Mesothelial cell of epicardium (in vitro differentiated cells): Measurements from ENCODE around the gene CEP192. TPM values are rescaled to one million over a fixed set of nuclear protein-coding genes. Genes with fewer than 3 reads are reported as not detected.

ENCODE experiments used
- DNase-seq, 2 experiments: peaks; one replicate each; pipeline ENCODE4 v3.0.0; 2021; ENCODE audit warnings: low spot score in 2 of 2; ENCODE audit not compliant: unreplicated experiment in 2 of 2
- H3K27ac Mint-ChIP-seq: 2 replicates; pipeline ENCODE4 v1.8.0; 2021; ENCODE audit warnings: mixed read lengths
- H3K27me3 Mint-ChIP-seq: 2 replicates; pipeline ENCODE4 v1.8.0; 2021; ENCODE audit warnings: low read depth, mixed read lengths
- H3K36me3 Mint-ChIP-seq: 2 replicates; pipeline ENCODE4 v1.8.0; 2021; ENCODE audit warnings: mixed read lengths
- H3K4me1 Mint-ChIP-seq: 2 replicates; pipeline ENCODE4 v1.8.0; 2021; ENCODE audit warnings: mixed read lengths
- H3K4me3 Mint-ChIP-seq: 2 replicates; pipeline ENCODE4 v1.8.0; 2021; ENCODE audit warnings: mild to moderate bottlenecking, moderate library complexity, mixed read lengths
- H3K9me3 Mint-ChIP-seq: 2 replicates; pipeline ENCODE4 v1.8.0; 2021; ENCODE audit warnings: mixed read lengths
- total RNA-seq: library from RNA; stranded (reverse); gene quantifications from 3 replicates; pipeline ENCODE4 v1.2.1, GENCODE V29; 2021
- TF ChIP-seq, protein P1 (sequence below): fragments of 200-600 bp; sonication (generic); IDR thresholded peaks from one replicate; pipeline ENCODE4 v1.5.0; 2021; ENCODE audit warnings: antibody characterized with exemption; ENCODE audit not compliant: unreplicated experiment

The CEP192 gene
- total RNA-seq, 1 donor from 2014 or later: 34.6 TPM

DNA sequence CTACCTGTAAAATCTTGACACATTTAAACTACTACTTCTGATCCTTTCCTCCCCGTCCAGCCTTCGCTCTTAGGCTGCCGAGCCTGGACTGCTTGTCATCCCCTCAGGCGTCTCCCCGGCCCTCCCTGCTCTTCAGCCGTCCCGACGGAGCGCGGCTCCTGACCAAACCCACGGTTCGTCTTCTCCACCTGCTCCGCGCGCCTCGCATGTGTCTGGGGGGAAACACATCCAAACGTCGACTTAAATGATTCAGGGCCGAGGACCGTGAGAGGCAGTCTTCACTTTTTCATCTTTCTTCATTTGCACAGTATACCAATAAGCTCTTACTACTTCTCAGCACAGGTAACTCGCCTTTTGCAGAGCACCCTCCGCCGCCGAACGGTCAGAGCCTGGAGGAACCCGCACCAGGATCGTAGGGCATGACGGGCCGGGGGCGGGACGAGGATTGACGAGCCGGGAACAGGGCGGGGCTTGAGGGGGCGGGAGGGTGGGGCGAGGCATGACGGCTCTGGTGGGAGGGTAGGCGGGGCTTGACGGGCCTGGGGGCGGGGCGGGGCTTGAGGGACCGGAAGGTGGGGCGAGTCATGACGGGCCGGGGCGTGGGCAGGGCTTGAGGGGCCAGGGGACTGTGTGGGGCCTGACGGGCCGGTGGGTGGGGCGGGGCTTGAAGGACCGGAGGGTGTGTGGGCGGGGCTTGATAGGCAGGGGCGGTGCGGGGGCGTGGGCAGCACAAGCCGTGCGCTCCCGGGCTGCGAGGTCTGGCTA lies 43.7 kb upstream of the CEP192 start, which contains the start of gene SEH1L:
SEH1L (plus strand) TSS at position 727 of the 765 bp plus-strand sequence. CDS start 111 bp downstream, outside the sequence.
- Mint-ChIP-seq H3K27ac (peak within 1 kb of the TSS; percentile 99), H3K9me3 (no peaks in the 10 kb centered on the region), H3K36me3 (peaks cover under 1% of the 10 kb centered on the region), H3K4me3 (peak within 1 kb of the TSS; percentile 85), H3K27me3 (no peaks in the 10 kb centered on the region), H3K4me1 (peaks cover 28% of the 10 kb centered on the region)
- DNase-seq: peak; percentile 99 to 100
- TF ChIP-seq, protein P1, sequence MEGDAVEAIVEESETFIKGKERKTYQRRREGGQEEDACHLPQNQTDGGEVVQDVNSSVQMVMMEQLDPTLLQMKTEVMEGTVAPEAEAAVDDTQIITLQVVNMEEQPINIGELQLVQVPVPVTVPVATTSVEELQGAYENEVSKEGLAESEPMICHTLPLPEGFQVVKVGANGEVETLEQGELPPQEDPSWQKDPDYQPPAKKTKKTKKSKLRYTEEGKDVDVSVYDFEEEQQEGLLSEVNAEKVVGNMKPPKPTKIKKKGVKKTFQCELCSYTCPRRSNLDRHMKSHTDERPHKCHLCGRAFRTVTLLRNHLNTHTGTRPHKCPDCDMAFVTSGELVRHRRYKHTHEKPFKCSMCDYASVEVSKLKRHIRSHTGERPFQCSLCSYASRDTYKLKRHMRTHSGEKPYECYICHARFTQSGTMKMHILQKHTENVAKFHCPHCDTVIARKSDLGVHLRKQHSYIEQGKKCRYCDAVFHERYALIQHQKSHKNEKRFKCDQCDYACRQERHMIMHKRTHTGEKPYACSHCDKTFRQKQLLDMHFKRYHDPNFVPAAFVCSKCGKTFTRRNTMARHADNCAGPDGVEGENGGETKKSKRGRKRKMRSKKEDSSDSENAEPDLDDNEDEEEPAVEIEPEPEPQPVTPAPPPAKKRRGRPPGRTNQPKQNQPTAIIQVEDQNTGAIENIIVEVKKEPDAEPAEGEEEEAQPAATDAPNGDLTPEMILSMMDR: no peak

- H3K4me1 Mint-ChIP-seq: peaks cover 27% of the 10 kb centered on the region
- no peaks in the 10 kb centered on the region for H3K9me3 Mint-ChIP-seq
- DNase-seq: peak; percentile 80 to 87
- peak overlapping the region; percentile 97 for H3K27ac Mint-ChIP-seq
- peaks cover 5% of the 10 kb centered on the region for H3K36me3 Mint-ChIP-seq
- peak overlapping the region; percentile 84 for H3K4me3 Mint-ChIP-seq
- H3K27me3 Mint-ChIP-seq: no peaks in the 10 kb centered on the region
- TF ChIP-seq, protein P1: no peak
These were observed 42.9 kb upstream of the CEP192 start for GRCh38 chr18:12948050-12948804.

DNA sequence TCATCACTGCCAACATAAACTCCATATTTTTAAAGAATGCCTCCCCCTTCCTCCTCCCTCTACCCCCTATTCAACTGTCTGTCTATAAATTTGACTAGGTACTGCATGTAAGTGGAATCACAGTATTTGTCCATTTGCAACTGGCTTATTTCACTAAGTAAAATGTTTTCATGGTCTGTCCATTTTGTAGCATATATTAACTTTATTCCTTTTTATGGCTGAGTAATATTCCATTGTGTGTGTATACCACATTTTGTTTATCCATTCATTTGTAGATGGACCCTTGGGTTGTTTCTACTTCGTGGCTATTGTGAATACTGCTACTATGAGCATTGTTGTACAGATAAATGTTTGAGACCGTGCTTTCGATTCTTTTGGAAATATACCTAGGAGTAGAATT lies 32.7 kb upstream of the CEP192 start:
- H3K4me1 Mint-ChIP-seq: peaks cover 19% of the 10 kb centered on the region
- peaks cover 29% of the 10 kb centered on the region for H3K36me3 Mint-ChIP-seq
- TF ChIP-seq, protein P1: no peak
- no peak overlapping the region for H3K27ac Mint-ChIP-seq
- peaks cover 7% of the 10 kb centered on the region for H3K9me3 Mint-ChIP-seq
- H3K27me3 Mint-ChIP-seq: no peaks in the 10 kb centered on the region
- no peak for DNase-seq
- no peak overlapping the region for H3K4me3 Mint-ChIP-seq

DNA sequence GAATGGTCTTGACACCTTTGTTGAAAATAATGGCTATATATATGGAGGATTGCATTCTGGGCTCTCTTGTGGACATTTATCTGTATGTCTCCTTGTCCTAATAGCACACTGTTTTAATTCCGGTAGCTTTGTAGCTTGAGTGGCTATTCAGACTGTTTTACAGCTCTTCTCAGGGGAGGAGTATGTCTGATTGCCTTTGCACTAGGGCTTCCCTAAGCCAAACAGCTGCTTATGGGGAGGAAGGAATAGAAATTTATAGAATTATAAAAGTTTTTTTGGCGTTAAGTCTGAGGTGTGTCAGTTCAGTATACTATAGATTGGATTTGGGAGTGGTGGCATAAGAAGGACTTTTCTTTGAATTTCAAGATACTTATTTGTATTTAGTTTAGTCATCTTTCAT lies 30.8 kb upstream of the CEP192 start:
- Mint-ChIP-seq H3K9me3 (peaks cover 7% of the 10 kb centered on the region), H3K4me1 (peaks cover 19% of the 10 kb centered on the region)
- no peak for DNase-seq

DNA sequence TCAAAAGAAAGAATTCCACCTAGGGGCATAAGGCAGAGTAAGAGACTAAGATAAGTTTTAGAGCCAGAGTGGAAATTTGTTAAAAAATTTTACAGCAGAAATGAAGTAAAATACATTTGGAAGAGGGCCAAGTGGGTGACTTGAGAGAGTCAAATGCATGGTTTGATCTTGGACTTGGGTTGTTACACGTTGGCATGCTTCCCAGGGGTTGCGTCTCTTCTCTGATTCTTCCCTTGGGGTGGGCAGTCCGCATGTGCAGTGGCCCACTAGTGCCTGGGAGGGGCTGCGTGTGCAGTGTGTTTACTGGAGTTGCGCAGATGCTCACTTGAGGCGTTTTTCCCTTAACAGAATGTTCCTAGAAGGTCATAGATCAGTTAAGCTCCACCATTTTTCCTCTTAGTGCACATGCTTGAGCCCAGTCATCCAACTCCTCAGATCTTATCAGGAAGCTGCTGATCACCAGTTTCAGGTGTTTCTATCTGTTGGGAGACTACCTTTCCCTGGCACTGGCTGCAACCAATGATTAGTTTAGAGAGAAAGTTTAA lies 30.2 kb upstream of the CEP192 start:
- peaks cover 34% of the 10 kb centered on the region for H3K36me3 Mint-ChIP-seq
- H3K27me3 Mint-ChIP-seq: no peaks in the 10 kb centered on the region
- TF ChIP-seq, protein P1: no peak
- H3K4me1 Mint-ChIP-seq: peaks cover 19% of the 10 kb centered on the region
- DNase-seq: no peak
- H3K27ac Mint-ChIP-seq: peak overlapping the region; percentile 93
- no peak overlapping the region for H3K4me3 Mint-ChIP-seq
- H3K9me3 Mint-ChIP-seq: peaks cover 7% of the 10 kb centered on the region

More for the DNA sequence above, 30.8 kb upstream of the CEP192 start:
- H3K27me3 Mint-ChIP-seq: no peaks in the 10 kb centered on the region
- H3K4me3 Mint-ChIP-seq: no peak overlapping the region
- TF ChIP-seq, protein P1: no peak
- peak overlapping the region; percentile 93 for H3K27ac Mint-ChIP-seq
- H3K36me3 Mint-ChIP-seq: peaks cover 32% of the 10 kb centered on the region
